Head of caudate nucleus (tissue), 42 donors: Measurements from ENCODE around the gene STXBP1.

Experiments
- DNase-seq, 42 donors: peaks; one replicate each; pipeline versions ENCODE4 v3.0.0 to v3.0.0-alpha.2; 2020 to 2021; ENCODE audit warnings: mixed read lengths in 7 of 42
- intact Hi-C: fragments of 100-400 bp; cut with DNase I; formaldehyde crosslinking; loops from one replicate; pipeline ENCODE4 v1.15.0; 2022

STXBP1 gene

GRCh38 chr9:127720865-127721227 lies 108.8 kb downstream of the STXBP1 start:
- intact Hi-C loops = no loop called here
- no peak for DNase-seq

GRCh38 chr9:127721391-127721821 lies 109.3 kb downstream of the STXBP1 start:
- intact Hi-C loops = no loop called here
- peak in 29 of 42 donors; percentile 23 to 80 (median 41) for DNase-seq

GRCh38 chr9:127722055-127722745 lies 110.1 kb downstream of the STXBP1 start:
- no peak for DNase-seq
- intact Hi-C loops = no loop called here

GRCh38 chr9:127723013-127723412 lies 110.9 kb downstream of the STXBP1 start:
- no peak for DNase-seq
- intact Hi-C loops = no loop called here

GRCh38 chr9:127723444-127723843 lies 111.4 kb downstream of the STXBP1 start:
- no peak for DNase-seq
- intact Hi-C loops = no loop called here

DNA sequence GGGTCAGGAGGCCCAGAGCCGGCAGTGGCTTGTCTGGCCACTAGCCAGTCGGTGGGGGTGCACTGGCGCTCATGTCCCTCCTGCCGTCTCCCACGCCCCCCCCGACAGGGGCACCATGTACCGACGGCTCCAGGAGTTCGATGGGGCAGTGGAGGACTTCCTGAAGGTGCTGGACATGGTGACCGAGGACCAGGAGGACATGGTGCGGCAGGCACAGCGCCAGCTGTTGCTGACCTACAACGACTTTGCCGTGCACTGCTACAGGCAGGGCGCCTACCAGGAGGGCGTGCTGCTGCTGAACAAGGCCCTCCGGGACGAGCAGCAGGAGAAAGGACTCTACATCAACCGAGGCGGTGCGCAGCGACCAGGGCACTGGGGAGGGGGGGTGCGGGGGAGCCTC lies 111.9 kb downstream of the STXBP1 start:
- intact Hi-C loops = no loop called here
- DNase-seq = no peak

DNA sequence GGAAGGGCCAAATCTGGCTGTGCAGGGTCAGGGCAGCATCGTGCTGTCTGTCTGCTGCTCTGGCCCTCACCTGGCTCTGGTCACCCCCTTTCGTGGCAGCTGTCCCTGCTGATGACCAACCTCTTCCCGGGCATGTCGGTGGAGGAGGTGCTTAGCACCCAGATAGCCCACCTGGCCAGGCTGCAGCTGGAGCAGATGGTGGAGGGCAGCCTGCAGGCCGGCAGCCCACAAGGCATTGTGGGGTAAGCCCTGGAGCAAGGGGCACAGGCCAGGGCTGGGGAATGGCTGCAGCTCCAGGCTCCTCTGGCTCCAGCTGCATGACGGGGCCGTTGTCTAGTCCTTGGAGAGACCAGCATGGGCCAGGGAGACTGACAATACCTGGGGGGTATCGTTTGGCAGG lies 114.8 kb downstream of the STXBP1 start:
- intact Hi-C loops = no loop called here
- DNase-seq = no peak

DNA sequence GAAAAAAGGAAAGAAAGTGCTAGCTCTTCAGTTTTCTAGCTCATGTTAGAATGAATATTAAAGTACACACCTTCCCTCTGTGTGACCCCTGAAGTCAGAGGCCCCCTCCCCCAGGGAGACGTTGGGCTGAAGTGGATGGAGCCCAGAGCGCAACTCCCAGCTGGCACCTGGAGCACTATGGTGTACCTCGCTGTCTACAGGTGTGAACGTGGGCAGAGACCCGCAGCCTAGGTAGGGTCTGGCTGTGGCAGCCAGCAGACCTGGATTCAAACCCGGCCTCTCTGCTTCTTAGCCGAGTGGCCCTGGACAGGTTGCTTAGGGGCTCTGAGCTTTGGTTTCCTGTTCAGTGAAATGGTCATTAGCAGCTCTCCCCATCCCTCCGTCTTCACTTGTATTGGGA lies 116.7 kb downstream of the STXBP1 start:
- no peak for DNase-seq
- intact Hi-C loops = no loop called here

- intact Hi-C loops = loop anchor here (5.0 to 10.0 kb wide), 3 partner anchors 137 to 225 kb away; partner anchors contain the start of gene AK1
- no peak for DNase-seq
Measured at GRCh38 chr9:127729522-127730256, 117.6 kb downstream of the STXBP1 start.

DNA sequence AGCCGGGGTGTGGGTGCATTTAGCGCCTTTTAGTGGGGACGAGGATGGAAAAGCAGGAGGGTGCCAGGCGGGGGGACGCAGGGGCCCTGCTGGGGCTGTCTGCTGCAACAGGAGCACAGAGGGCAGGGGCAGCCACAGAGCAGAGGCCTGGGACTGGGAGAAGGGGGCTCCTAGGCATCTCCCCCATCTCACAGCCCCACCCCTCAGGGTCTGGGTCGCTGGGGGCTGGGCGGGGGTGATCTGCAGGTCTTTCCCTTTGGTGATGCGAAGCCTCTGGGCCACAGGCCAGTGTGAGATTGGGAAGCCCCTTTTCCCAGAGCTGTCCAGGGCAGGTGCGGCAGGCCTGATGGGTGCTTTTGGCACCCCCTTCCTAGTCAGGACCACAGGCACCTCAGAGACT lies 118.2 kb downstream of the STXBP1 start:
- intact Hi-C loops = loop anchor here (5.0 to 10.0 kb wide), 3 partner anchors 138 to 225 kb away; partner anchors contain the start of gene AK1
- no peak for DNase-seq

GRCh38 chr9:127730799-127731410 lies 118.8 kb downstream of the STXBP1 start:
- DNase-seq = no peak
- intact Hi-C loops = loop anchor here (5.0 to 10.0 kb wide), 3 partner anchors 139 to 226 kb away; partner anchors contain the start of gene AK1

- no peak for DNase-seq
- intact Hi-C loops = loop anchor here (5.0 to 10.0 kb wide), 3 partner anchors 140 to 227 kb away; partner anchors contain the start of gene AK1
Measured at GRCh38 chr9:127731938-127732337, 119.9 kb downstream of the STXBP1 start.

DNA sequence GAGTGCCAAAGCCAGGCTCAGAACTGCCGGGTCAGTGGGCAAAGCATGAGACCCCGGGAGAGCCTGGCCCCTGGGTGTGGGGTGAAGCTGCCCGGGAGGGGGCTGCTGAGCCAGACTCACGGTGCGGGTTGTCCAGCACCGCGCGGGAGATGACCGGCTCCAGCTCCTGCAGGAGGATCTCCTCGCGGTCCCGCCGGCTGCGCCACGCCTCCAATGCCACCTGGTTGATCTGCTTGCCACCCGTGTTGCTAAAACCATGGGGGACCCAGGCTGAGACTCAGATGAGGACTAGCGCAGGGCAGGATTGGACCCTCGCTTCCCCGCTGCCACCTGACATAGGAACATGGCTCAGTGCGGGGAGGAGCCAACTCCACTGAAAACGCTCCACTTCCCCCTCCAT lies 120.4 kb downstream of the STXBP1 start:
- DNase-seq = no peak
- intact Hi-C loops = loop anchor here (5.0 to 10.0 kb wide), 3 partner anchors 140 to 228 kb away; partner anchors contain the start of gene AK1

GRCh38 chr9:127733614-127734013 lies 121.5 kb downstream of the STXBP1 start:
- intact Hi-C loops = loop anchor here (2.0 to 10.0 kb wide), 4 partner anchors 53 to 229 kb away; partner anchors contain the start of genes AK1 and CDK9
- DNase-seq = no peak

DNA sequence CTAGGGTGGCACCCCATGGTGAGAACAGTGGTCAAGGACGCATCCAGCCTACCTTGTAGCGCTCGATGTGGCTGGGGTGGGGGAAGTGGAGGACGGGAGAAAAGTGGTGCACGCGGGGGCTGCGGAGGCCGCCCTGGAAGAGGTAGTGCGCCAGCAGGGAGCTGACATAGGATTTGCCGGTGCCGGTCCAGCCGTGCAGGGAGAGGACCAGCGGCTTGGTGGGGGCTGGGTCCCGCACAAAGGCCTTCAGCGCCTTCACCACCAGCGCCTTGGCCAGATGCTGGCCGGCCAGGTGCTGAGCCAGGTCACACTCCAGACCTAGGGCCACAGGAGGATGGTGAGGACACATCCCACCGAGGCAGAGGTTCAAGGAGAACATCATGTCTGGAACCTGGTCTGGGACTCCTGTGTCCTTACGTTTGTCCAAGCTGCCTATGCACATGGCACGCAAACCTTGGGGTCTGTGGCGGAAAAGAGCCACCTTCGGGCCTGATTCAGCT lies 122.2 kb downstream of the STXBP1 start:
- peak in 18 of 42 donors; percentile 7 to 54 (median 34) for DNase-seq
- intact Hi-C loops = loop anchor here (2.0 to 10.0 kb wide), 4 partner anchors 53 to 229 kb away; partner anchors contain the start of genes AK1 and CDK9

DNA sequence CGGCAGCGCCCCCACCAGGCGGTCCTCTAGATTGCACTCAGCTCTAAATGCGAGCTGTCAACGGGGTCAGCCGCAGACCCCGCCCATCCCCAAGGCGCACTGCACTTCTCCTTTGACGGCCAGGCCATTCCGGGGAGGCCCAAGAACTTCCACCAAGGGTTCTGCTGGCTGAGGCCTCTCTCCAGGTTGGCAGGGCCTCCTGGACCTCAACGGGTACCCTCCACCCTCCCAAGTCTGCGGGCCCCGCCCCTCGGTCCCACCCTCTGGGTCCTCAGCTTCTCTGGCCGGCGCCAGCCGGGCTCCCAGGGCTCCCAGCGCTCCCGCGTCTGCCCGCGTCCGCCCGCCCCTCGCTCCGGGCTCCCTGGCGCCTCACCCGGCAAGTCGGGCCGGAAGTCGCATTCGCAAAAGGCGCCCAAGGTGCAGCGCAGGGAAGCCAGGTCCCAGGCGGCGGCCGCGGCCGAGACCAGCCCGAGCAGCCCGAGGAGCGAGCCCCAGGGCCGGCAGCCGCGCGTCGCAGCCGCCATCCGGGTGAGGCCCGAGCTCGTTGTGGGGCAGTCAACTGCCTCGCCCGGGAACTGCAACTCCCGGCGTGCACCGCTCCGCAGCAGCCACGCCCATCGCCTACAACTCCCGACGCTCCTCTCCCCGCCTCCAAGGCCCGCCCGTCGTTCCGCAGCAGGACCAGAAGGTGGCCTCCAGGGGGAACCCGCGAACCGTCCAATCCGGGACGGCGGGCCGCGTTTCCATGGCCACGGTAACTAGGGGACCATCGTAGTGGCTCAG lies 122.9 kb downstream of the STXBP1 start, which contains the start of gene TOR2A:
Gene TOR2A, minus strand, starts transcription at position 548 of the 783 bp plus-strand sequence. Its CDS starts 24 bp downstream, at position 524.
- DNase-seq = peak; percentile 94 to 99 (median 98)
- intact Hi-C loops = loop anchor here (2.0 to 10.0 kb wide), 5 partner anchors 52 to 230 kb away; partner anchors contain the start of genes AK1, CDK9 and ST6GALNAC4

- no peak for DNase-seq
- intact Hi-C loops = loop anchor here (2.0 to 10.0 kb wide), 4 partner anchors 51 to 231 kb away; partner anchors contain the start of genes AK1, CDK9 and ST6GALNAC4
Measured at GRCh38 chr9:127735530-127736185, 123.6 kb downstream of the STXBP1 start.

DNA sequence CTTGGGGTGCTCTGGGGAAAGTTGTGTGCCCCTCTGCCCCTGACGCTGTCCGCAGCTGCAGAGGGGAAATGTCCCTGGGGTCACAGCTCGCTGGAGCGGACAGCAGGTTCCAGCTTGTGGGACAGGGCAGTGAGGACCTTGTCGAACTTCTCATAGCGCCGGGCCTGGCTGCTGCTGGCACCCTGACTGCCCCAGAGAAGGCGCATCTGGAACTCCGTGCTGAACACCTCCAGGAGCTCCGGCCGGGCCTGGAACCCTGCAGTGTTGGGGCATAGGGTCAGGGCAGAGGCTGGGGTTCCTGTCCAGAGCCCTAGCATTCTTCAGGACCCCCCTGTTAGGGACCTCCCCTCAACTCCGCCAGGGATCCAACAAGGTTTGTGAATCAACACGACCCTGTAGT lies 126.6 kb downstream of the STXBP1 start:
- DNase-seq = no peak
- intact Hi-C loops = loop anchor here (5.0 to 10.0 kb wide), 3 partner anchors 136 to 234 kb away; partner anchors contain the start of genes AK1 and ST6GALNAC4
